ENCODE results near the gene ACIN1. TPM values are rescaled to one million over a fixed set of nuclear protein-coding genes. Genes with fewer than 3 reads are reported as not detected.

Gene ACIN1
- total and polyA plus RNA-seq, 3 donors from 2014 or later = 151 to 216 (median 209) TPM

GRCh38 chr14:23136566-23137133 is 41.7 kb upstream of the ACIN1 start:
- TF ChIP-seq CTCF (IDR thresholded peaks at IDR 0.05) = no peak
- no peak for TF ChIP-seq POLR2A (IDR thresholded peaks at IDR 0.05)
- intact Hi-C loops (cut with DNase I; ENCODE audit: low total_unique reads) = no loop called here
- H3K4me3 ChIP-seq = no peak overlapping the region
- H3K36me3 ChIP-seq (ENCODE audit: low read depth, missing control alignments) = no peaks in the 10 kb centered on the region
- DNase-seq = no peak
- no peaks in the 10 kb centered on the region for H3K4me1 ChIP-seq
- H3K9me3 ChIP-seq = no peaks in the 10 kb centered on the region
- H3K27me3 ChIP-seq = no peaks in the 10 kb centered on the region
- H3K27ac ChIP-seq = no peak overlapping the region
- WGBS, 2 donors = 91 to 92% methylated on average over 12 to 16 of the region's 16 CpGs

- no peak overlapping the region for H3K4me3 ChIP-seq
- no peak for TF ChIP-seq POLR2A (IDR thresholded peaks at IDR 0.05)
- no peak for TF ChIP-seq CTCF (IDR thresholded peaks at IDR 0.05)
- H3K4me1 ChIP-seq = no peaks in the 10 kb centered on the region
- intact Hi-C loops (cut with DNase I; ENCODE audit: low total_unique reads) = no loop called here
- no peaks in the 10 kb centered on the region for H3K36me3 ChIP-seq (ENCODE audit: low read depth, missing control alignments)
- H3K27ac ChIP-seq = no peak overlapping the region
- H3K9me3 ChIP-seq = no peaks in the 10 kb centered on the region
- H3K27me3 ChIP-seq = no peaks in the 10 kb centered on the region
- WGBS, 2 donors = 90 to 97% methylated on average over 8 of the region's 8 CpGs
- DNase-seq = no peak
These were observed 38.0 kb upstream of the ACIN1 start for GRCh38 chr14:23132970-23133369.

GRCh38 chr14:23131482-23131881 is 36.5 kb upstream of the ACIN1 start:
- intact Hi-C loops (cut with DNase I; ENCODE audit: low total_unique reads) = no loop called here
- Histone ChIP-seq H3K27me3 (no peaks in the 10 kb centered on the region), H3K27ac (no peak overlapping the region), H3K36me3 (ENCODE audit: low read depth, missing control alignments) (no peaks in the 10 kb centered on the region), H3K4me3 (no peak overlapping the region), H3K4me1 (peaks cover under 1% of the 10 kb centered on the region), H3K9me3 (no peaks in the 10 kb centered on the region)
- no peak for TF ChIP-seq POLR2A (IDR thresholded peaks at IDR 0.05)
- no peak for TF ChIP-seq CTCF (IDR thresholded peaks at IDR 0.05)
- 89 to 96% methylated on average over 4 to 5 of the region's 5 CpGs for WGBS, 2 donors
- DNase-seq = no peak

- no peak for TF ChIP-seq CTCF (IDR thresholded peaks at IDR 0.05)
- no peak for TF ChIP-seq POLR2A (IDR thresholded peaks at IDR 0.05)
- no peak overlapping the region for H3K4me3 ChIP-seq
- peaks cover 7% of the 10 kb centered on the region for H3K4me1 ChIP-seq
- no peaks in the 10 kb centered on the region for H3K9me3 ChIP-seq
- 69 to 74% methylated on average over 3 of the region's 3 CpGs for WGBS, 2 donors
- no peaks in the 10 kb centered on the region for H3K36me3 ChIP-seq (ENCODE audit: low read depth, missing control alignments)
- H3K27me3 ChIP-seq = no peaks in the 10 kb centered on the region
- intact Hi-C loops (cut with DNase I; ENCODE audit: low total_unique reads) = no loop called here
- no peak overlapping the region for H3K27ac ChIP-seq
- no peak for DNase-seq
These were observed 35.9 kb upstream of the ACIN1 start for GRCh38 chr14:23130871-23131270.

- Histone ChIP-seq H3K4me1 (peaks cover 9% of the 10 kb centered on the region), H3K27me3 (no peaks in the 10 kb centered on the region), H3K36me3 (ENCODE audit: low read depth, missing control alignments) (no peaks in the 10 kb centered on the region), H3K27ac (no peak overlapping the region), H3K4me3 (no peak overlapping the region), H3K9me3 (no peaks in the 10 kb centered on the region)
- intact Hi-C loops (cut with DNase I; ENCODE audit: low total_unique reads) = no loop called here
- WGBS, 2 donors = 88 to 91% methylated on average over 7 of the region's 7 CpGs
- DNase-seq = no peak
- TF ChIP-seq POLR2A (IDR thresholded peaks at IDR 0.05) (no peak), CTCF (IDR thresholded peaks at IDR 0.05) (no peak)
These were observed 34.9 kb upstream of the ACIN1 start for GRCh38 chr14:23129759-23130316.

Data from testis (tissue), 3 donors.